Nephron progenitor cell (in vitro differentiated cells): Measurements from ENCODE around the gene NEK7.

Source experiments
- DNase-seq: peaks from one replicate; pipeline ENCODE4 v3.0.0; 2021
- H3K27ac Mint-ChIP-seq: 2 replicates; pipeline ENCODE4 v1.8.0; 2021; ENCODE audit warnings: mild to moderate bottlenecking, moderate library complexity, mixed read lengths
- H3K27me3 Mint-ChIP-seq: 2 replicates; pipeline ENCODE4 v1.8.0; 2021; ENCODE audit warnings: mild to moderate bottlenecking, low read depth, mixed read lengths; ENCODE audit not compliant: poor library complexity
- H3K36me3 Mint-ChIP-seq: 2 replicates; pipeline ENCODE4 v1.8.0; 2021; ENCODE audit warnings: low read depth, mixed read lengths
- H3K4me1 Mint-ChIP-seq: 2 replicates; pipeline ENCODE4 v1.8.0; 2021; ENCODE audit warnings: mixed read lengths
- H3K4me3 Mint-ChIP-seq: 2 replicates; pipeline ENCODE4 v1.8.0; 2021; ENCODE audit warnings: mild to moderate bottlenecking, moderate library complexity, mixed read lengths
- H3K9me3 Mint-ChIP-seq: 2 replicates; pipeline ENCODE4 v1.8.0; 2021; ENCODE audit warnings: mild to moderate bottlenecking, moderate library complexity, mixed read lengths
- CTCF ChIP-seq: fragments of 200-600 bp; sonication (generic); IDR thresholded peaks from 2 replicates; pipeline ENCODE4 v1.5.0; 2021; ENCODE audit warnings: antibody characterized with exemption

Gene NEK7

GRCh38 chr1:198175423-198176170 is 18.8 kb downstream of the NEK7 start:
- Mint-ChIP-seq H3K4me3 (no peak overlapping the region), H3K4me1 (peaks cover 32% of the 10 kb centered on the region), H3K27ac (no peak overlapping the region)

GRCh38 chr1:198176179-198176578 is 19.4 kb downstream of the NEK7 start:
- Mint-ChIP-seq H3K36me3 (no peaks in the 10 kb centered on the region), H3K9me3 (no peaks in the 10 kb centered on the region), H3K4me1 (peaks cover 32% of the 10 kb centered on the region), H3K27ac (no peak overlapping the region), H3K4me3 (no peak overlapping the region), H3K27me3 (no peaks in the 10 kb centered on the region)
- DNase-seq = no peak
- no peak for TF ChIP-seq CTCF

More at GRCh38 chr1:198175423-198176170, 18.8 kb downstream of the NEK7 start:
- Mint-ChIP-seq H3K36me3 (no peaks in the 10 kb centered on the region), H3K27me3 (no peaks in the 10 kb centered on the region), H3K9me3 (no peaks in the 10 kb centered on the region)
- DNase-seq = no peak
- TF ChIP-seq CTCF = no peak

GRCh38 chr1:198177546-198177945 is 20.7 kb downstream of the NEK7 start:
- no peaks in the 10 kb centered on the region for H3K36me3 Mint-ChIP-seq
- no peaks in the 10 kb centered on the region for H3K27me3 Mint-ChIP-seq
- peak overlapping the region; percentile 67 for H3K27ac Mint-ChIP-seq
- DNase-seq = no peak
- TF ChIP-seq CTCF = no peak
- H3K4me3 Mint-ChIP-seq = no peak overlapping the region
- H3K4me1 Mint-ChIP-seq = peaks cover 28% of the 10 kb centered on the region
- H3K9me3 Mint-ChIP-seq = no peaks in the 10 kb centered on the region

- Mint-ChIP-seq H3K4me1 (peaks cover 28% of the 10 kb centered on the region), H3K27ac (no peak overlapping the region), H3K4me3 (no peak overlapping the region), H3K9me3 (no peaks in the 10 kb centered on the region), H3K36me3 (no peaks in the 10 kb centered on the region), H3K27me3 (no peaks in the 10 kb centered on the region)
- no peak for DNase-seq
- TF ChIP-seq CTCF = no peak
These were observed 21.8 kb downstream of the NEK7 start for GRCh38 chr1:198178615-198179014.

GRCh38 chr1:198179556-198179981 is 22.8 kb downstream of the NEK7 start:
- H3K27me3 Mint-ChIP-seq = no peaks in the 10 kb centered on the region
- no peaks in the 10 kb centered on the region for H3K9me3 Mint-ChIP-seq
- peak overlapping the region; percentile 69 for H3K27ac Mint-ChIP-seq
- no peak overlapping the region for H3K4me3 Mint-ChIP-seq
- TF ChIP-seq CTCF = no peak
- H3K4me1 Mint-ChIP-seq = peaks cover 23% of the 10 kb centered on the region
- no peaks in the 10 kb centered on the region for H3K36me3 Mint-ChIP-seq
- no peak for DNase-seq

GRCh38 chr1:198183605-198184004 is 26.8 kb downstream of the NEK7 start:
- Mint-ChIP-seq H3K36me3 (no peaks in the 10 kb centered on the region), H3K9me3 (no peaks in the 10 kb centered on the region), H3K4me3 (no peak overlapping the region), H3K27me3 (no peaks in the 10 kb centered on the region), H3K4me1 (peaks cover 23% of the 10 kb centered on the region), H3K27ac (no peak overlapping the region)
- no peak for DNase-seq
- no peak for TF ChIP-seq CTCF
